ENCODE measurements around the gene HPX. TPM values are rescaled to one million over a fixed set of nuclear protein-coding genes. Genes with fewer than 3 reads are reported as not detected.

Gene HPX
- total RNA-seq, 4 donors from 2014 or later: 8.7 to 17.6 TPM; not detected in 2

DNA sequence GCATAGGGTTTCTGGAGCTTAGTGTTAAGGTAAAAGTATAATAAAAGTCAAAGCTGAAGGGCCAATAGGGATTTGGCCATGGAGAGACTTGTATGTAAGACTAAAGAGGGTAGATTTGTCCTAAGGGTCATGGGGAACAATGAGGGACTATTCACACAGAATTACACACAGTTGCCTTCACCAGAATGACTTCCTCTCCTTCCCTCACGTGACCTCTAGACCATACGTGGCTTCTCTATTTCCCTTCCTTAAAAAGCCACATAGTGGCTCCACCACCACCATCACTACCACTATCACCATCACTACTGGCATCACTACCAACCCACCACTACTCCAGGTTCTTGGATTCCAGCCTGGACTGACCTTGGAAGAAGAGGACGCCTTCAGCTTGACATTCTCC, 2.8 kb downstream of the HPX start:
- TF ChIP-seq, protein P1, sequence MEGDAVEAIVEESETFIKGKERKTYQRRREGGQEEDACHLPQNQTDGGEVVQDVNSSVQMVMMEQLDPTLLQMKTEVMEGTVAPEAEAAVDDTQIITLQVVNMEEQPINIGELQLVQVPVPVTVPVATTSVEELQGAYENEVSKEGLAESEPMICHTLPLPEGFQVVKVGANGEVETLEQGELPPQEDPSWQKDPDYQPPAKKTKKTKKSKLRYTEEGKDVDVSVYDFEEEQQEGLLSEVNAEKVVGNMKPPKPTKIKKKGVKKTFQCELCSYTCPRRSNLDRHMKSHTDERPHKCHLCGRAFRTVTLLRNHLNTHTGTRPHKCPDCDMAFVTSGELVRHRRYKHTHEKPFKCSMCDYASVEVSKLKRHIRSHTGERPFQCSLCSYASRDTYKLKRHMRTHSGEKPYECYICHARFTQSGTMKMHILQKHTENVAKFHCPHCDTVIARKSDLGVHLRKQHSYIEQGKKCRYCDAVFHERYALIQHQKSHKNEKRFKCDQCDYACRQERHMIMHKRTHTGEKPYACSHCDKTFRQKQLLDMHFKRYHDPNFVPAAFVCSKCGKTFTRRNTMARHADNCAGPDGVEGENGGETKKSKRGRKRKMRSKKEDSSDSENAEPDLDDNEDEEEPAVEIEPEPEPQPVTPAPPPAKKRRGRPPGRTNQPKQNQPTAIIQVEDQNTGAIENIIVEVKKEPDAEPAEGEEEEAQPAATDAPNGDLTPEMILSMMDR (IDR thresholded peaks at IDR 0.05 in 4 of 5, conservative IDR thresholded peaks at IDR 0.05 in 1 of 5): no peak
- TF ChIP-seq POLR2A (IDR thresholded peaks at IDR 0.05): no peak
- Histone ChIP-seq H3K9me3 (no peaks in the 10 kb centered on the region), H3K27ac (no peak overlapping the region), H3K27me3 (no peaks in the 10 kb centered on the region), H3K4me1 (no peaks in the 10 kb centered on the region), H3K4me3 (no peak overlapping the region), H3K36me3 (no peaks in the 10 kb centered on the region)
- ATAC-seq (no peak), DNase-seq (no peak)
- in situ Hi-C loops (cut with MboI; ENCODE audit: low sequenced_read_pairs in 4 of 4): no loop called here
- intact Hi-C loops (cut with DNase I; ENCODE audit: low total_unique reads): no loop called here

DNA sequence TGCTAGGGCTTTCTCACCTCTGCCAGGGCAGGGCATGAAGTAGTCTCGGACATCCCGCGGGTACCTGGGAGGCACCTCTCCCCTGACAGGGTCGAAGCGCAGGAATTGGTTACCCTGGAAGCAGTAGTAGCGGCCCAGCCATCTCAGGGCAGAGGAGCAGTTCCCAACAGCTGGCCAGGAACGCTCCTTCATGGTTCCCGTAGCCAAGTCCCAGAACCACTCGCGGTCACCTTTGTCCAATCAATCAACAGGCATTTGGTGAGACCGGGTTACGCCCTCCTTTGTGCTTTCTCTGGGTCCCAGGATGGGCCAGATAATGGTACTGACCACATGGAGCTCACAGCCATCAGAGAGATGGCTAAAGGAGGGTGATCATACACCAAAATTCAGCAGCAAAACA, 3.4 kb downstream of the HPX start:
- Histone ChIP-seq H3K4me1 (no peaks in the 10 kb centered on the region), H3K36me3 (no peaks in the 10 kb centered on the region), H3K4me3 (no peak overlapping the region), H3K27me3 (no peaks in the 10 kb centered on the region), H3K9me3 (no peaks in the 10 kb centered on the region), H3K27ac (no peak overlapping the region)
- ATAC-seq: no peak
- DNase-seq: no peak
- intact Hi-C loops (cut with DNase I; ENCODE audit: low total_unique reads) (no loop called here), in situ Hi-C loops (cut with MboI; ENCODE audit: low sequenced_read_pairs in 4 of 4) (no loop called here)
- TF ChIP-seq, protein P1 (IDR thresholded peaks at IDR 0.05 in 4 of 5, conservative IDR thresholded peaks at IDR 0.05 in 1 of 5): no peak

DNA sequence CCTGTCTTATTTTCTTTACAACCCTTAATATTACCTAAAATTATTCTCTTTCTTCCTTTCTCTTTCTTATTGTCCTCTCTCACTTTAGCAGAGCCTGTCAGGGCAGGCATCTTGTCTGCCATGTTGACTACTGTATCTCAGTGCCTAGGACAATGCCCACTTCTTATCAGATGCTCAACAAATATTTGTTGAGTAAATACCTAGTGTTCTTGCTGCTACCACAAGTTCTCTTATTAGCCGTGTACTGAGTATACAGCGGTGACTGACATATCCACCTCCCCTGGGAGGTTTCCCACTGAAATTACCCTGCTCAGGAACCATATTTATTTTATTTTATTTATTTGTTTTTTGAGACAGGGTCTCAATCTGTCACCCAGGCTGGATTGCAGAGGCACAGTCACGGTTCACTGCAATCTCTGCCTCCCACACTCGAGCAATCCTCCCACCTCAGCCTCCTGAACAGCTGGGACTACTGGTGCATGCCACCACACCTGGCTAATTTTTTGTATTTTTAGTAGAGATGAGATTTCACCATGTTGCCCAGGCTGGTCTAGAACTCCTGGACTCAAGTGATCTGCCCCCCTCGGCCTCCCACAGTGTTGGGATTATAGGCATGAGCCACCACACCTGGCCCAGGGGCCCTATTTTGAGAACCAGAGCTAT, 6.7 kb downstream of the HPX start:
- H3K27ac ChIP-seq: no peak overlapping the region
- DNase-seq (no peak), ATAC-seq (no peak)
- no peak overlapping the region for H3K4me3 ChIP-seq
- no peaks in the 10 kb centered on the region for H3K27me3 ChIP-seq
- TF ChIP-seq, protein P1 (IDR thresholded peaks at IDR 0.05 in 4 of 5, conservative IDR thresholded peaks at IDR 0.05 in 1 of 5): no peak
- no peak for TF ChIP-seq POLR2A (IDR thresholded peaks at IDR 0.05)
- no peaks in the 10 kb centered on the region for H3K9me3 ChIP-seq
- in situ Hi-C loops (cut with MboI; ENCODE audit: low sequenced_read_pairs in 4 of 4): no loop called here
- no peaks in the 10 kb centered on the region for H3K4me1 ChIP-seq
- H3K36me3 ChIP-seq: no peaks in the 10 kb centered on the region
- intact Hi-C loops (cut with DNase I; ENCODE audit: low total_unique reads): no loop called here

DNA sequence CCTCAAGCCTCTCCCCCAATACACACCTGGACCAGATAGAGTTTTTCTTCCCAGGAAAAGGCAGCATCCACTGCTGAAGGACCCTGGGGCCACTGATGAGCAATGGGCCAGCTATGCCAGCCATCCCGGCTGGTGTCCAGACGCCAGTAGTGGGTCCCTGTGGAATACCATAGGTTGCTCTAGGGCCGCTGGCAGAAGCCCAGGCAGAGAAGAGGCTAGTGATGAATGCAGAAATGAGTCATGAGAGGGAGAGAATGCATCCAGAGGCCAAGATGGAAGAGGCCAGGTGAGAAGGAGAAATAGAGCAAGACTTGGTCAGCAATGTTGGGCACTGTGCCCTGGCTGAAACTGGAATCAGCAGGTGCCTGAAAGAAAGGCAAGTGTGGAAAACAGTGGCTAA, 8.9 kb downstream of the HPX start:
- TF ChIP-seq POLR2A (IDR thresholded peaks at IDR 0.05): no peak
- TF ChIP-seq, protein P1 (IDR thresholded peaks at IDR 0.05 in 4 of 5, conservative IDR thresholded peaks at IDR 0.05 in 1 of 5): no peak
- Histone ChIP-seq H3K4me3 (no peak overlapping the region), H3K36me3 (no peaks in the 10 kb centered on the region), H3K4me1 (no peaks in the 10 kb centered on the region), H3K27me3 (no peaks in the 10 kb centered on the region), H3K27ac (no peak overlapping the region), H3K9me3 (no peaks in the 10 kb centered on the region)
- in situ Hi-C loops (cut with MboI; ENCODE audit: low sequenced_read_pairs in 4 of 4): no loop called here
- DNase-seq: no peak
- ATAC-seq: no peak
- intact Hi-C loops (cut with DNase I; ENCODE audit: low total_unique reads): no loop called here

DNA sequence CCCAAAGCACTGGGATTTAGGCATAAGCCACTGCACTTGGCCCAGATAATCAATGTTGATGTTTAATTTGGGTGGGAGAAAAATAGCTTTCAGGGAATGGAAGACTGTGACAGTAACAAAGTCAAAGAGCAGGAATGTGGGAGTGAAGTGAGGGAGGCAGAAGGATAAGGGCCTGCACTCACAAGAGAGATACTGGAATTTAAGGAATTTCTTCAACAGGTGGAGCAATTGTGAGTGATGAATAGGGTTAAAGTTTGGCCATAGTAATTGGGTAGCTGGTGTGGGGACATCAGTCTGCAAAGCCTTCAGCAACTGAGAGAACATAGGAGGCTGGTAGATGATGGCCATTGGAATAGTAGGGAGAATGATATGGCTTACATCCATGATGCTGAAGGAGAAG, 13.3 kb downstream of the HPX start:
- no peaks in the 10 kb centered on the region for H3K27me3 ChIP-seq
- no peaks in the 10 kb centered on the region for H3K36me3 ChIP-seq
- no peak for DNase-seq
- ATAC-seq: no peak
- intact Hi-C loops (cut with DNase I; ENCODE audit: low total_unique reads): no loop called here
- in situ Hi-C loops (cut with MboI; ENCODE audit: low sequenced_read_pairs in 4 of 4): no loop called here
- no peaks in the 10 kb centered on the region for H3K9me3 ChIP-seq
- H3K27ac ChIP-seq: no peak overlapping the region
- TF ChIP-seq, protein P1 (IDR thresholded peaks at IDR 0.05 in 4 of 5, conservative IDR thresholded peaks at IDR 0.05 in 1 of 5): no peak
- no peak for TF ChIP-seq POLR2A (IDR thresholded peaks at IDR 0.05)
- no peaks in the 10 kb centered on the region for H3K4me1 ChIP-seq
- H3K4me3 ChIP-seq: no peak overlapping the region
